HepG2 (cell line): ENCODE data around the gene CAMK1G. TPM values are rescaled to one million over a fixed set of nuclear protein-coding genes. Genes with fewer than 3 reads are reported as not detected.

Source experiments
- ATAC-seq: fragments of 200-7000 bp; cut with Tn5 transposase; 3 replicates; pipeline ENCODE4 v1.9.1; 2020; ENCODE audit warnings: mild to moderate bottlenecking, moderate library complexity
- BruUV-seq: library from RNA; stranded (reverse); fragments of 400-500 nt; replicated peaks from 2 replicates; lab custom pipeline; 2021; lab: Mats Ljungman, UMichigan
- CTCF ChIA-PET: fragments of 300-600 bp; formaldehyde crosslinking; extraction: SDS; loops from one replicate; lab custom pipeline; 2021; ENCODE audit warnings: low total read pairs, inconsistent platforms, low intra/inter-chr PET ratio; lab: Yijun Ruan, JAX
- POLR2A ChIA-PET: fragments of 350-600 bp; sonication (Branson Sonifier 250); formaldehyde crosslinking; loops from one replicate; lab custom pipeline; 2020; ENCODE audit warnings: antibody characterized with exemption, inconsistent platforms; lab: Yijun Ruan, JAX
- DNase-seq: peaks from one replicate; pipeline ENCODE4 v3.0.0-alpha.2; 2015; ENCODE audit warnings: low spot score
- FAIRE-seq: peaks from 3 replicates; lab custom pipeline; 2011; peaks lifted over from hg19 to GRCh38; lab: Jason Lieb, UNC
- H2AFZ ChIP-seq: one replicate; pipeline ENCODE4 v1.6.1; 2011; ENCODE audit warnings: low read length, inconsistent platforms
- H3K27ac ChIP-seq: fragments of 300-600 bp; 3 replicates; pipeline ENCODE4 v1.8.0; 2011; ENCODE audit warnings: mixed run types, mild to moderate bottlenecking, mixed read lengths, low read length, inconsistent platforms; ENCODE audit not compliant: insufficient read depth; ENCODE audit errors: extremely low read length
- H3K27me3 ChIP-seq, 2 experiments: fragments of 200-600 bp in 1 of 2; 2 replicates in 1 of 2; 3 replicates in 1 of 2; pipeline versions ENCODE4 v1.6.0 to v1.8.0; 2011; ENCODE audit warnings: low read length in 2 of 2, mild to moderate bottlenecking in 2 of 2, moderate library complexity in 2 of 2, inconsistent platforms in 1 of 2; ENCODE audit not compliant: insufficient read depth in 2 of 2, control insufficient read depth in 1 of 2
- H3K36me3 ChIP-seq, 2 experiments: fragments of 200-600 bp in 1 of 2; replicated peaks in 1 of 2; 2 replicates in 1 of 2; 3 replicates in 1 of 2; pipeline versions ENCODE4 v1.5.1 to v1.8.0; 2011; ENCODE audit warnings: low read length in 2 of 2, inconsistent platforms in 1 of 2; ENCODE audit not compliant: insufficient read depth in 2 of 2, control insufficient read depth in 1 of 2
- H3K4me1 ChIP-seq: 2 replicates; pipeline ENCODE4 v1.5.1; 2012; ENCODE audit warnings: low read length, inconsistent platforms; ENCODE audit not compliant: insufficient read depth
- H3K4me2 ChIP-seq: 2 replicates; pipeline ENCODE4 v1.6.0; 2011; ENCODE audit warnings: low read depth, low read length, inconsistent platforms
- H3K4me3 ChIP-seq, 3 experiments: fragments of 200-600 bp in 1 of 3; sonication (generic), shearing (Covaris generic) in 1 of 3; replicated peaks in 1 of 3; 2 replicates each; pipeline ENCODE4 v1.5.1; 2011 to 2016; ENCODE audit warnings: low read length in 3 of 3, inconsistent platforms in 2 of 3, low read depth in 2 of 3, mild to moderate bottlenecking in 2 of 3, control low read depth in 1 of 3, mixed read lengths in 1 of 3; ENCODE audit not compliant: insufficient read depth in 1 of 3
- H3K79me2 ChIP-seq: one replicate; pipeline ENCODE4 v1.6.1; 2011; ENCODE audit warnings: low read length, inconsistent platforms; ENCODE audit not compliant: insufficient read depth
- H3K9ac ChIP-seq: 2 replicates; pipeline ENCODE4 v1.6.0; 2011; ENCODE audit warnings: mild to moderate bottlenecking, low read depth, low read length, inconsistent platforms; ENCODE audit not compliant: insufficient read depth
- H3K9me3 ChIP-seq: 2 replicates; pipeline ENCODE4 v1.5.1; 2012; ENCODE audit warnings: mild to moderate bottlenecking, low read length
- H4K20me1 ChIP-seq: 2 replicates; pipeline ENCODE4 v1.6.0; 2011; ENCODE audit warnings: inconsistent platforms, mild to moderate bottlenecking, low read length, moderate library complexity; ENCODE audit not compliant: insufficient read depth
- CEBPG ChIP-seq: IDR thresholded peaks from 2 replicates; pipeline ENCODE4 v1.6.1; 2016
- HNF1B ChIP-seq: sonication (generic); formaldehyde crosslinking; IDR thresholded peaks from 2 replicates; pipeline ENCODE4 v1.5.1; 2020; ENCODE audit warnings: mild to moderate bottlenecking, moderate library complexity, missing genetic modification reagents
- IRX3 ChIP-seq: sonication (generic); formaldehyde crosslinking; IDR thresholded peaks from 2 replicates; pipeline ENCODE4 v1.8.1; 2023; ENCODE audit warnings: mild to moderate bottlenecking, low read depth, missing genetic modification reagents, borderline replicate concordance
- KDM5A ChIP-seq: fragments of 200-600 bp; sonication (generic); IDR thresholded peaks from 2 replicates; pipeline ENCODE4 v1.7.0; 2018; ENCODE audit warnings: antibody characterized with exemption, mild to moderate bottlenecking, low read length, borderline replicate concordance
- LBX2 ChIP-seq: sonication (generic); formaldehyde crosslinking; IDR thresholded peaks from 2 replicates; pipeline ENCODE4 v1.5.0; 2020; ENCODE audit warnings: missing genetic modification reagents, mild to moderate bottlenecking, borderline replicate concordance
- LCORL ChIP-seq, 2 experiments: fragments of 450-650 bp in 1 of 2; sonication (generic) in 1 of 2; formaldehyde crosslinking in 1 of 2; IDR thresholded peaks; 2 replicates each; pipeline versions ENCODE4 v1.5.0 to v1.6.1; 2017 to 2020; ENCODE audit warnings: antibody characterized with exemption in 1 of 2, missing genetic modification reagents in 1 of 2
- SMAD1 ChIP-seq: sonication (generic); formaldehyde crosslinking; IDR thresholded peaks from 2 replicates; pipeline ENCODE4 v1.4.0; 2020; ENCODE audit warnings: missing genetic modification reagents, low read depth, mild to moderate bottlenecking, borderline replicate concordance
- SMAD3 ChIP-seq: sonication (generic); formaldehyde crosslinking; IDR thresholded peaks from 2 replicates; pipeline ENCODE4 v1.4.0; 2020; ENCODE audit warnings: missing genetic modification reagents
- SP1 ChIP-seq, 2 experiments: fragments of 450-650 bp in 1 of 2; sonication (generic) in 1 of 2; formaldehyde crosslinking in 1 of 2; IDR thresholded peaks; 2 replicates each; pipeline versions ENCODE4 v1.4.0 to v1.6.1; 2016 to 2020; ENCODE audit warnings: missing genetic modification reagents in 1 of 2
- TBX2 ChIP-seq: sonication (generic); formaldehyde crosslinking; IDR thresholded peaks from 2 replicates; pipeline ENCODE4 v1.5.0; 2020; ENCODE audit warnings: missing genetic modification reagents, mild to moderate bottlenecking, borderline replicate concordance
- TBX3 ChIP-seq: fragments of 450-650 bp; IDR thresholded peaks from 2 replicates; pipeline ENCODE4 v1.6.1; 2017; ENCODE audit warnings: antibody characterized with exemption, mild to moderate bottlenecking, inconsistent platforms, borderline replicate concordance
- THAP8 ChIP-seq: sonication (generic); formaldehyde crosslinking; IDR thresholded peaks from 2 replicates; pipeline ENCODE4 v1.5.1; 2020; ENCODE audit warnings: missing genetic modification reagents, mild to moderate bottlenecking, borderline replicate concordance
- ZEB1 ChIP-seq: IDR thresholded peaks from 2 replicates; pipeline ENCODE4 v1.6.1; 2012; ENCODE audit warnings: mild to moderate bottlenecking, low read depth, inconsistent platforms; ENCODE audit not compliant: insufficient replicate concordance
- ZNF263 ChIP-seq: sonication (generic); formaldehyde crosslinking; IDR thresholded peaks from 2 replicates; pipeline ENCODE4 v1.4.0; 2020; ENCODE audit warnings: missing genetic modification reagents
- ZNF331 ChIP-seq: sonication (generic); formaldehyde crosslinking; IDR thresholded peaks from 2 replicates; pipeline ENCODE4 v1.4.0; 2020; ENCODE audit warnings: missing genetic modification reagents
- ZNF362 ChIP-seq: sonication (generic); formaldehyde crosslinking; IDR thresholded peaks from 2 replicates; pipeline ENCODE4 v1.4.0; 2020; ENCODE audit warnings: missing genetic modification reagents, mild to moderate bottlenecking, borderline replicate concordance
- ZNF430 ChIP-seq: sonication (generic); formaldehyde crosslinking; IDR thresholded peaks from 2 replicates; pipeline ENCODE4 v1.9.0; 2021; ENCODE audit warnings: mild to moderate bottlenecking, missing genetic modification reagents
- ZNF713 ChIP-seq: sonication (generic); formaldehyde crosslinking; IDR thresholded peaks from 2 replicates; pipeline ENCODE4 v1.4.0; 2020; ENCODE audit warnings: mild to moderate bottlenecking, missing genetic modification reagents
- WGBS: methylation state at CpG from one replicate; pipeline ENCODE4 v1.1.6; 2017; ENCODE audit warnings: low lambda C conversion rate; 5-methylcytosine and 5-hydroxymethylcytosine counted together
- in situ Hi-C: cut with HindIII; loops from 2 replicates; pipeline ENCODE4 v1.10.0; 2017; ENCODE audit warnings: low pct_unique_long_range_greater_than_20kb; ENCODE audit not compliant: extremely low pct_ligation_motif_present
- intact Hi-C: fragments of 100-400 bp; cut with micrococcal nuclease; formaldehyde crosslinking; loops from one replicate; pipeline ENCODE4 v1.10.0; 2022; ENCODE audit not compliant: unreplicated experiment
- polyA plus RNA-seq, 8 experiments: library from polyadenylated mRNA; depleted of rRNA in 3 of 8; stranded (reverse) in 7 of 8; unstranded in 1 of 8; fragments of >200 nt; fragmentation: Illumina TruSeq in 4 of 8; extraction: Trizol in 4 of 8; gene quantifications; 2 replicates each; pipeline versions ENCODE4 v1.2.1 to v1.2.3, GENCODE V29; 2011 to 2016; ENCODE audit warnings: low read depth in 4 of 8, missing spikeins in 1 of 8, mixed read lengths in 1 of 8; ENCODE audit not compliant: insufficient read depth in 1 of 8
- total RNA-seq, 5 experiments: library from RNA; depleted of rRNA; stranded (reverse); fragments of >200 nt; fragmentation: Illumina TruSeq; extraction: Trizol; gene quantifications; 2 replicates each; pipeline ENCODE4 v1.2.3, GENCODE V29; 2016; ENCODE audit warnings: low read depth in 1 of 5
- TF ChIP-seq, protein P1 (sequence below): sonication (generic); formaldehyde crosslinking; conservative IDR thresholded peaks from 2 replicates; pipeline ENCODE4 v1.8.0; 2022; ENCODE audit warnings: missing genetic modification reagents

Gene CAMK1G
- total and polyA plus RNA-seq, 2 of the 13 experiments (the other 11 are each of a cell fraction or from before 2014, with no cell fraction given): not detected

DNA sequence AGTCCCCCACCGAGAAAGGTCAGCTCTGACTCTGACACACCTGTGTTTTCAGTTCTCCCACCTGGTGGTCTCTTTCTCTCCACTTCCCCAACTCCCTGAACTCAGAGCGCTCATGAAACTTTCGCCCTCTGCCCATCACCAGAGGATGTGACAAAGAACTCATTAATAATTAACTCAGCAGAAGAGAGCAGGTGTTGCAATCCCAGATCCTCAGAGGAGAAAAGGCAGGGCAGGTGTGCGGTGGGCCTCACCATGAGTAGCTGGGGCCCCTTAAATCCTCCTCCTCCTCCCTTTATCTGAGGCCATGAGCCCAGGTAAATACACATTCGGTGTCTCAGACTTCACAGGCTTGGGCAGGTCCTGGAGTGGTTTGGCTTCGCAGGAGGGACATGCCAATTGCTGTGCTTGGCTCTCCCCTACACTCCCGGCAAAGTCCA lies 70.4 kb downstream of the CAMK1G start:
- intact Hi-C loops (no loop called here), in situ Hi-C loops (no loop called here)
- peak; percentile 88 for ATAC-seq
- H3K36me3 ChIP-seq: no peaks in the 10 kb centered on the region
- CTCF ChIA-PET: no interaction called here
- H3K9me3 ChIP-seq: no peaks in the 10 kb centered on the region
- peak overlapping the region; percentile 38 for H3K4me2 ChIP-seq
- H3K27me3 ChIP-seq: peaks cover 2 to 6% of the 10 kb centered on the region in 2 experiments; a peak in 1 of 5 replicates
- no peak overlapping the region for H3K27ac ChIP-seq
- H3K9ac ChIP-seq: no peak overlapping the region
- no peaks in the 10 kb centered on the region for H4K20me1 ChIP-seq
- peaks cover 38% of the 10 kb centered on the region for H3K4me1 ChIP-seq
- 0% methylated on average over 6 of the region's 7 CpGs for WGBS
- H3K79me2 ChIP-seq: no peaks in the 10 kb centered on the region
- peak; percentile 56 for DNase-seq
- POLR2A ChIA-PET: interaction anchor here (1.3 kb wide), 1 partner anchor 720 kb away, joined by 4 read pairs; no protein-coding TSS in a partner anchor
- H2AFZ ChIP-seq: no peak overlapping the region
- peak; percentile 74 for FAIRE-seq
- no peak overlapping the region for H3K4me3 ChIP-seq
- BruUV-seq: no TSS peak
- TF ChIP-seq THAP8 (CRISPR knock-in tag) (no peak), SMAD1 (CRISPR knock-in tag) (no peak), ZEB1 (peak; percentile 92), ZNF331 (CRISPR knock-in tag) (no peak), SMAD3 (CRISPR knock-in tag) (no peak), IRX3 (CRISPR knock-in tag) (no peak), ZNF263 (CRISPR knock-in tag) (peak; percentile 39; the same call in 1 of the 2 replicates), ZNF713 (CRISPR knock-in tag) (no peak), LCORL (IDR thresholded peaks at IDR 0.05) (no peak), LCORL (CRISPR knock-in tag; IDR thresholded peaks at IDR 0.05) (no peak), ZNF430 (CRISPR knock-in tag) (no peak), TBX3 (no peak), LBX2 (CRISPR knock-in tag) (no peak), ZNF362 (CRISPR knock-in tag) (no peak), CEBPG (CRISPR knock-in tag) (peak; percentile 84), SP1 (IDR thresholded peaks at IDR 0.05) (no peak), SP1 (CRISPR knock-in tag; IDR thresholded peaks at IDR 0.05) (no peak), HNF1B (CRISPR knock-in tag) (peak; percentile 90), TBX2 (peak; percentile 49; the same call in 1 of the 2 replicates), KDM5A (no peak)
- TF ChIP-seq, protein P1, sequence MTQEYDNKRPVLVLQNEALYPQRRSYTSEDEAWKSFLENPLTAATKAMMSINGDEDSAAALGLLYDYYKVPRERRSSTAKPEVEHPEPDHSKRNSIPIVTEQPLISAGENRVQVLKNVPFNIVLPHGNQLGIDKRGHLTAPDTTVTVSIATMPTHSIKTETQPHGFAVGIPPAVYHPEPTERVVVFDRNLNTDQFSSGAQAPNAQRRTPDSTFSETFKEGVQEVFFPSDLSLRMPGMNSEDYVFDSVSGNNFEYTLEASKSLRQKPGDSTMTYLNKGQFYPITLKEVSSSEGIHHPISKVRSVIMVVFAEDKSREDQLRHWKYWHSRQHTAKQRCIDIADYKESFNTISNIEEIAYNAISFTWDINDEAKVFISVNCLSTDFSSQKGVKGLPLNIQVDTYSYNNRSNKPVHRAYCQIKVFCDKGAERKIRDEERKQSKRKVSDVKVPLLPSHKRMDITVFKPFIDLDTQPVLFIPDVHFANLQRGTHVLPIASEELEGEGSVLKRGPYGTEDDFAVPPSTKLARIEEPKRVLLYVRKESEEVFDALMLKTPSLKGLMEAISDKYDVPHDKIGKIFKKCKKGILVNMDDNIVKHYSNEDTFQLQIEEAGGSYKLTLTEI (CRISPR knock-in tag): no peak
